ENCODE data around the gene ZNF319.

ZNF319 gene

GRCh38 chr16:58032710-58033293 lies 32.3 kb upstream of the ZNF319 start:
- Histone ChIP-seq H3K27me3 (ENCODE audit: insufficient read depth, low read length, poor library complexity) (no peaks in the 10 kb centered on the region), H3K27ac (ENCODE audit: low read length) (no peak overlapping the region), H3K79me2 (ENCODE audit: insufficient read depth, low read length) (no peaks in the 10 kb centered on the region), H2AFZ (ENCODE audit: low read depth, low read length) (no peak overlapping the region), H3K9ac (ENCODE audit: low read depth, low read length) (no peak overlapping the region), H3K4me3 (ENCODE audit: low read depth in 1 of 2, low read length in 2 of 2) (no peak overlapping the region), H3K4me2 (ENCODE audit: insufficient read depth, low read length) (no peak overlapping the region), H3K36me3 (ENCODE audit: insufficient read depth, low read length) (no peaks in the 10 kb centered on the region), H3K4me1 (ENCODE audit: insufficient read depth, low read length) (no peaks in the 10 kb centered on the region), H3K9me3 (ENCODE audit: insufficient read depth, low read length, severe bottlenecking) (no peaks in the 10 kb centered on the region), H4K20me1 (ENCODE audit: insufficient read depth, low read length) (no peaks in the 10 kb centered on the region; the same call in 1 of the 2 replicates)
- DNase-seq (no peak), ATAC-seq (ENCODE audit: insufficient read depth, low read depth) (no peak)
- TF ChIP-seq CTCF (IDR thresholded peaks at IDR 0.05; ENCODE audit: borderline replicate concordance, extremely low read depth, low read length, poor library complexity, severe bottlenecking) (no peak), EZH2 (IDR thresholded peaks at IDR 0.05; ENCODE audit: borderline replicate concordance, low read depth, low read length, severe bottlenecking) (no peak)

GRCh38 chr16:58031016-58031800 lies 30.7 kb upstream of the ZNF319 start:
- Histone ChIP-seq H3K9me3 (ENCODE audit: insufficient read depth, low read length, severe bottlenecking) (no peaks in the 10 kb centered on the region), H3K4me1 (ENCODE audit: insufficient read depth, low read length) (peaks cover 6% of the 10 kb centered on the region), H3K36me3 (ENCODE audit: insufficient read depth, low read length) (no peaks in the 10 kb centered on the region), H3K27me3 (ENCODE audit: insufficient read depth, low read length, poor library complexity) (no peaks in the 10 kb centered on the region), H3K27ac (ENCODE audit: low read length) (no peak overlapping the region), H3K4me3 (ENCODE audit: low read depth in 1 of 2, low read length in 2 of 2) (no peak overlapping the region), H3K4me2 (ENCODE audit: insufficient read depth, low read length) (no peak overlapping the region), H3K9ac (ENCODE audit: low read depth, low read length) (no peak overlapping the region), H4K20me1 (ENCODE audit: insufficient read depth, low read length) (no peaks in the 10 kb centered on the region), H3K79me2 (ENCODE audit: insufficient read depth, low read length) (no peaks in the 10 kb centered on the region), H2AFZ (ENCODE audit: low read depth, low read length) (no peak overlapping the region)
- ATAC-seq (ENCODE audit: insufficient read depth, low read depth) = no peak
- TF ChIP-seq CTCF (IDR thresholded peaks at IDR 0.05; ENCODE audit: borderline replicate concordance, extremely low read depth, low read length, poor library complexity, severe bottlenecking) (no peak), EZH2 (IDR thresholded peaks at IDR 0.05; ENCODE audit: borderline replicate concordance, low read depth, low read length, severe bottlenecking) (no peak)
- DNase-seq = no peak

GRCh38 chr16:58030136-58030840 lies 29.8 kb upstream of the ZNF319 start:
- ATAC-seq (ENCODE audit: insufficient read depth, low read depth) = no peak
- H3K9ac ChIP-seq (ENCODE audit: low read depth, low read length) = no peak overlapping the region
- no peaks in the 10 kb centered on the region for H3K36me3 ChIP-seq (ENCODE audit: insufficient read depth, low read length)
- H3K27ac ChIP-seq (ENCODE audit: low read length) = no peak overlapping the region
- TF ChIP-seq EZH2 (IDR thresholded peaks at IDR 0.05; ENCODE audit: borderline replicate concordance, low read depth, low read length, severe bottlenecking) (no peak), CTCF (IDR thresholded peaks at IDR 0.05; ENCODE audit: borderline replicate concordance, extremely low read depth, low read length, poor library complexity, severe bottlenecking) (no peak)
- no peaks in the 10 kb centered on the region for H4K20me1 ChIP-seq (ENCODE audit: insufficient read depth, low read length)
- no peaks in the 10 kb centered on the region for H3K27me3 ChIP-seq (ENCODE audit: insufficient read depth, low read length, poor library complexity)
- no peak overlapping the region for H2AFZ ChIP-seq (ENCODE audit: low read depth, low read length)
- peaks cover 15% of the 10 kb centered on the region for H3K4me1 ChIP-seq (ENCODE audit: insufficient read depth, low read length)
- no peak overlapping the region for H3K4me3 ChIP-seq (ENCODE audit: low read depth in 1 of 2, low read length in 2 of 2)
- H3K79me2 ChIP-seq (ENCODE audit: insufficient read depth, low read length) = no peaks in the 10 kb centered on the region
- no peaks in the 10 kb centered on the region for H3K9me3 ChIP-seq (ENCODE audit: insufficient read depth, low read length, severe bottlenecking)
- DNase-seq = no peak
- H3K4me2 ChIP-seq (ENCODE audit: insufficient read depth, low read length) = no peak overlapping the region
